Adrenal gland (tissue), 12 donors: ENCODE measurements around the gene TSGA10. TPM values are rescaled to one million over a fixed set of nuclear protein-coding genes. Genes with fewer than 3 reads are reported as not detected.

Experiments
- DNase-seq, 7 donors: peaks; one replicate each; pipeline ENCODE4 v3.0.0-alpha.2; 2019 to 2020
- H3K27ac ChIP-seq, 5 donors: fragments of 200-600 bp; sonication (generic) in 4 of 5; 1 replicate in 3 of 5; 2 replicates in 2 of 5; pipeline versions ENCODE4 v1.5.1 to v1.8.0; 2016 to 2020; ENCODE audit warnings: mild to moderate bottlenecking in 1 of 5
- H3K27me3 ChIP-seq: fragments of 200-600 bp; 2 replicates; pipeline ENCODE4 v1.8.0; 2021
- H3K36me3 ChIP-seq, 2 donors: fragments of 200-600 bp; replicated peaks in 1 of 2; 1 replicate in 1 of 2; 2 replicates in 1 of 2; pipeline versions ENCODE4 v1.5.1 to v1.8.0; 2018 to 2022
- H3K4me1 ChIP-seq, 2 donors: fragments of 200-600 bp; replicated peaks in 1 of 2; 1 replicate in 1 of 2; 2 replicates in 1 of 2; pipeline versions ENCODE4 v1.5.1 to v1.8.0; 2018 to 2021
- H3K4me3 ChIP-seq, 4 donors: fragments of 200-600 bp; sonication (generic) in 3 of 4; one replicate each; pipeline ENCODE4 v1.5.1; 2016 to 2018
- H3K9me3 ChIP-seq, 3 donors: fragments of 200-600 bp; sonication (generic) in 1 of 3; replicated peaks in 1 of 3; 1 replicate in 2 of 3; 2 replicates in 1 of 3; pipeline versions ENCODE4 v1.5.1 to v1.8.0; 2016 to 2021
- POLR2A ChIP-seq, 2 donors: fragments of 450-650 bp; IDR thresholded peaks; one replicate each; pipeline ENCODE4 v1.6.1; 2017; ENCODE audit warnings: antibody characterized with exemption in 2 of 2, mild to moderate bottlenecking in 2 of 2, moderate library complexity in 1 of 2
- WGBS, 4 donors: extraction: QIAGEN DNeasy Blood & Tissue Kit in 2 of 4; methylation state at CpG; one replicate each; pipeline versions ENCODE4 v1.1.5 to v1.1.7; 2013 to 2017; 5-methylcytosine and 5-hydroxymethylcytosine counted together
- intact Hi-C, 2 donors: fragments of 100-400 bp; cut with DNase I; formaldehyde crosslinking; loops; one replicate each; pipeline versions ENCODE4 v1.14.1 to v1.15.0; 2022 to 2023
- polyA plus RNA-seq, 3 donors: library from polyadenylated mRNA; stranded (reverse); fragments of 200-250 nt in 2 of 3; fragments of 350-450 nt in 1 of 3; fragmentation: Illumina TruSeq in 1 of 3; extraction: RNeasy Lipid Tissue Mini Kit (QIAGEN cat#74804) in 1 of 3; gene quantifications; one replicate each; pipeline ENCODE4 v1.2.3, GENCODE V29; 2013 to 2014
- total RNA-seq, 9 donors: library from RNA; depleted of rRNA in 4 of 9; stranded (reverse); fragments of >200 nt in 4 of 9; fragments of 120-200 nt in 1 of 9; fragmentation: NEBNext Ultra II Directional in 1 of 9; extraction: Animal tissue kit (Norgen Biotek cat#: 25700) in 1 of 9; gene quantifications; one replicate each; pipeline versions ENCODE4 v1.1.0 to v1.2.4, GENCODE V29; 2013 to 2023
- TF ChIP-seq, protein P1 (sequence below), 6 experiments: fragments of 450-650 bp in 4 of 6; fragments of 200-600 bp in 2 of 6; sonication (generic) in 1 of 6; IDR thresholded peaks; 1 replicate in 5 of 6; 2 replicates in 1 of 6; pipeline versions ENCODE4 v1.5.1 to v1.8.0; 2016 to 2021; ENCODE audit warnings: antibody characterized with exemption in 6 of 6, mild to moderate bottlenecking in 2 of 6, moderate library complexity in 1 of 6
- donor health status: healthy with polysubstance abuse.
- donor health status: Bipolar disorder and iron deficiency.
- donor health status: DM: yes; HTN: yes; CAD: no.
- donor health status: DM: no; HTN: no; CAD: no.
- donor health status: DM: no; HTN: no; CAD: no.
- donor health status: DM: yes; HTN: yes; CAD: no.

TSGA10 gene
- total and polyA plus RNA-seq, 12 donors, result 2.3 to 24.1 (median 6.9) TPM

DNA sequence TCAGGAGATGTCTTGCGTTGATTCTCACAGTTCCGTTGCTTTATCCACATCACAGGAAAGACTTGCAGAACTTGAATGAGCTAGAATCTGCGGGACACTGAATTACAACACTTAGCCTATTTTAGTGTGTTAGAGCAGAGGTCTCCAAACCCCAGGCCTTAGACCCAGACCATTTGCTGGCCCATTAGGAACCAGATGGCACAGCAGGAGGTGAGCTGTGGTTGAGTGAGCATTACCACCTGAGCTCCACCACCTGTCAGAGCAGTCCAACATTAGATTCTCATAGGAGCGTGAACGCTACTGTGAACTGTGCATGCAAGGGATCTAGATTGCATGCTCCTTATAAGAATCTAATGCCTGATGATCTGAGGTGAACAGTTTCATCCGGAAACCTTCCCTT, 30.1 kb upstream of the TSGA10 start:
- Histone ChIP-seq H3K27me3 (no peaks in the 10 kb centered on the region), H3K9me3 (no peaks in the 10 kb centered on the region), H3K4me3 (no peak overlapping the region), H3K36me3 (peaks cover 0 to 13% of the 10 kb centered on the region in 2 donors), H3K27ac (no peak overlapping the region), H3K4me1 (peaks cover 15 to 31% of the 10 kb centered on the region in 2 donors)
- intact Hi-C loops, result loop anchor here in 1 of 2 donors (10.0 kb wide), 1 partner anchor 150 kb away; the partner anchor contains the start of genes EIF5B and TXNDC9
- no peak for TF ChIP-seq POLR2A (IDR thresholded peaks at IDR 0.05)
- no peak for DNase-seq
- WGBS, 4 donors, result 62 to 93% (median 71%) methylated on average over 6 of the region's 6 CpGs

DNA sequence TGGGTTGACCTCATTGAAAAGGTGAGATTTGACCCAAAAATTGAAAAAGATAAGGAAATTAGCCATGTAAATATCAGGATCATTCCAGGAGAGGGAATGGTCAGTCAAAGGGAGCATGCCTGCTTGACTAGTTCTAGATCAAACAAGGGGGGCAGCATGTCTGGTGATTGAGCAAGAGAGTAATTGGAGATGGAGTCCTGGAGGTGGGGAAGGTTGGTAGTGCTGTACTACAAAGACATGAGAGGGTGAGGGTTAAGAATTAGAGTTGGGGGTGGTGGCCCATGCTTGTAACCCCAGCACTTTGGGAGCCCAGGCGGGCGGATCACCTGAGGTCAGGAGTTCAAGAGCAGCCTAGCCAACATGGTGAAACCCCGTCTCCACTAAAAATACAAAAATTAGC, 28.3 kb upstream of the TSGA10 start:
- no peak for TF ChIP-seq POLR2A (IDR thresholded peaks at IDR 0.05)
- TF ChIP-seq, protein P1, sequence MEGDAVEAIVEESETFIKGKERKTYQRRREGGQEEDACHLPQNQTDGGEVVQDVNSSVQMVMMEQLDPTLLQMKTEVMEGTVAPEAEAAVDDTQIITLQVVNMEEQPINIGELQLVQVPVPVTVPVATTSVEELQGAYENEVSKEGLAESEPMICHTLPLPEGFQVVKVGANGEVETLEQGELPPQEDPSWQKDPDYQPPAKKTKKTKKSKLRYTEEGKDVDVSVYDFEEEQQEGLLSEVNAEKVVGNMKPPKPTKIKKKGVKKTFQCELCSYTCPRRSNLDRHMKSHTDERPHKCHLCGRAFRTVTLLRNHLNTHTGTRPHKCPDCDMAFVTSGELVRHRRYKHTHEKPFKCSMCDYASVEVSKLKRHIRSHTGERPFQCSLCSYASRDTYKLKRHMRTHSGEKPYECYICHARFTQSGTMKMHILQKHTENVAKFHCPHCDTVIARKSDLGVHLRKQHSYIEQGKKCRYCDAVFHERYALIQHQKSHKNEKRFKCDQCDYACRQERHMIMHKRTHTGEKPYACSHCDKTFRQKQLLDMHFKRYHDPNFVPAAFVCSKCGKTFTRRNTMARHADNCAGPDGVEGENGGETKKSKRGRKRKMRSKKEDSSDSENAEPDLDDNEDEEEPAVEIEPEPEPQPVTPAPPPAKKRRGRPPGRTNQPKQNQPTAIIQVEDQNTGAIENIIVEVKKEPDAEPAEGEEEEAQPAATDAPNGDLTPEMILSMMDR (IDR thresholded peaks at IDR 0.05), result no peak
- no peaks in the 10 kb centered on the region for H3K9me3 ChIP-seq
- H3K4me3 ChIP-seq, result no peak overlapping the region
- intact Hi-C loops, result loop anchor here in 1 of 2 donors (10.0 kb wide), 1 partner anchor 152 kb away; the partner anchor contains the start of genes EIF5B and TXNDC9
- no peak for DNase-seq
- H3K4me1 ChIP-seq, result peaks cover 22 to 43% of the 10 kb centered on the region in 2 donors
- no peaks in the 10 kb centered on the region for H3K36me3 ChIP-seq
- 94 to 98% (median 96%) methylated on average over 3 of the region's 3 CpGs for WGBS, 4 donors
- no peaks in the 10 kb centered on the region for H3K27me3 ChIP-seq
- H3K27ac ChIP-seq, result no peak overlapping the region

DNA sequence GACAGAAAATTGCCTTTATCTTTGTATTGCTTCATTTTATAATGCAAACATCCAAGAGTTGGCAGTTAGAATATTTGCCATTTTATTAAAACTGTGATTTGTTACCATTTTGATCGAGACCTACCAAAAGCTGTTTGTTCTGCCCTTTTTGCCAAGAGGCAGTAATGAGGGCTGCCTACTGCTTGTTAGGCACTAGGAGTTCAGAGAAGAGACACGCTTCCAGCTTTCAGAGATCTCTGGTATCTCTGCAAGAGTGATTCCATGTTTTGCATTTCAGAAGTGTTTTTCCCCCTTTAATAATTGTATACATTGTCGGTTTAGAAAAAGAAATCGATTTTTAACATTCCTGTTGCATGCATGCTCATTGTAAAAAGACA, 26.9 kb upstream of the TSGA10 start:
- Histone ChIP-seq H3K36me3 (no peaks in the 10 kb centered on the region), H3K4me1 (peaks cover 22 to 43% of the 10 kb centered on the region in 2 donors), H3K27ac (peak overlapping the region; percentile 15 to 90 (median 68)), H3K9me3 (no peaks in the 10 kb centered on the region), H3K27me3 (no peaks in the 10 kb centered on the region), H3K4me3 (peak overlapping the region in 3 of 4 donors; percentile 45 to 80 (median 52))
- intact Hi-C loops, result loop anchor here in 1 of 2 donors (10.0 kb wide), 1 partner anchor 153 kb away; the partner anchor contains the start of genes EIF5B and TXNDC9
- TF ChIP-seq, protein P1 (IDR thresholded peaks at IDR 0.05), result no peak
- TF ChIP-seq POLR2A (IDR thresholded peaks at IDR 0.05), result no peak
- DNase-seq, result no peak
- 2 to 7% (median 5%) methylated on average over 4 of the region's 4 CpGs for WGBS, 4 donors

DNA sequence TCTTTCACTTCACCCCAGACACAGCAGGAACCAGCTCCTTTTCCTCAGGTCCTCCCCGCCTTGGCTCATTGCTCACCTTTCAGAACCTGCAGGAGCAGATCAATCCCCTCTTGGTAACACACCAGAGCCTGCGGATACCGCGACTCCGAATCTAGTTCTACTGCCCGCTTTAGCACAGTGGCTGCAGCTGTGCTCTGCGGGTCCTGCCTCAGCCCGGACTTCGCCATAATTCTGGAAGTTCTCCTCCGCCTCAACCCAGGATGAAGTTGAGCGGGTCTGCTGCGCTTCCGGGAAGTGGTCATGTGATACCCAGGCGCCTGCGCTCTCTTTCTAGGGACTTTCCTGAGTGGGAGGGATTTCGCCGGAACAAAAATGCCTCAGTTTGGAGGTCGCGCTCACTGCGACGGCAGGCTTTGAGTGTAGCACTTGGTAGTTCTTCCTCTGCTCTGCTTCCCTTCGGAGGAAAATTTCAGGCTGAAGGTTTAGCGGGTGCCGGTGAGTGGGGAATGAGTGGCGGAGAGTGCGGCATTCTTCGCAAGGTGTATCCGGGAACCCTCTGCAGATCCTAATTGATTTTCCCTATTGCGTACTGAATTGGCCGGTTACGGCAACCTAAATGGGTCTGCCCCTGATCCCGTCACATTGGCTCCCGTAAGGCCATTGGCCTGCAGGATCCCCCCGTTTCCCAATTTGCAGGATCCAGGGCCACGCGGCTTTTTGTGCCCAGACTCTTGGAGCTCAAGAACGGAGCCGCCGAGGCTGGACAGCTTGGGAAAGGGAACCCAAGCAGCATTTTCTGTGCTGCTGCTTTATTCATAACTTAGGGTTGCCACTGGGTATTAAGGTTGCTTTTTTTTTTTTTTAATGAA, 26.2 kb upstream of the TSGA10 start, which contains the start of the genes MITD1 and MRPL30:
Gene MITD1 (minus strand): TSS at position 304 of the 869 bp plus-strand sequence. CDS start 77 bp downstream, at position 227.
Gene MRPL30 (plus strand): TSS at position 430 of the 869 bp plus-strand sequence. CDS start 5,020 bp downstream, outside the sequence.
- Histone ChIP-seq H3K36me3 (no peaks in the 10 kb centered on the region), H3K4me1 (peaks cover 22 to 44% of the 10 kb centered on the region in 2 donors), H3K27me3 (no peaks in the 10 kb centered on the region), H3K4me3 (peak within 1 kb of the TSS; percentile 45 to 80 (median 59)), H3K27ac (peak within 1 kb of the TSS; percentile 15 to 90 (median 68)), H3K9me3 (no peaks in the 10 kb centered on the region)
- TF ChIP-seq POLR2A (IDR thresholded peaks at IDR 0.05), result peak; percentile 65 to 84
- TF ChIP-seq, protein P1 (IDR thresholded peaks at IDR 0.05), result no peak
- peak; percentile 90 to 98 (median 95) for DNase-seq
- intact Hi-C loops, result loop anchor here in 1 of 2 donors (10.0 kb wide), 1 partner anchor 154 kb away; the partner anchor contains the start of genes EIF5B and TXNDC9
- 0 to 1% (median 0%) methylated on average over 29 to 39 of the region's 39 CpGs for WGBS, 4 donors
